ENCODE results near the gene SPTA1.

DNA sequence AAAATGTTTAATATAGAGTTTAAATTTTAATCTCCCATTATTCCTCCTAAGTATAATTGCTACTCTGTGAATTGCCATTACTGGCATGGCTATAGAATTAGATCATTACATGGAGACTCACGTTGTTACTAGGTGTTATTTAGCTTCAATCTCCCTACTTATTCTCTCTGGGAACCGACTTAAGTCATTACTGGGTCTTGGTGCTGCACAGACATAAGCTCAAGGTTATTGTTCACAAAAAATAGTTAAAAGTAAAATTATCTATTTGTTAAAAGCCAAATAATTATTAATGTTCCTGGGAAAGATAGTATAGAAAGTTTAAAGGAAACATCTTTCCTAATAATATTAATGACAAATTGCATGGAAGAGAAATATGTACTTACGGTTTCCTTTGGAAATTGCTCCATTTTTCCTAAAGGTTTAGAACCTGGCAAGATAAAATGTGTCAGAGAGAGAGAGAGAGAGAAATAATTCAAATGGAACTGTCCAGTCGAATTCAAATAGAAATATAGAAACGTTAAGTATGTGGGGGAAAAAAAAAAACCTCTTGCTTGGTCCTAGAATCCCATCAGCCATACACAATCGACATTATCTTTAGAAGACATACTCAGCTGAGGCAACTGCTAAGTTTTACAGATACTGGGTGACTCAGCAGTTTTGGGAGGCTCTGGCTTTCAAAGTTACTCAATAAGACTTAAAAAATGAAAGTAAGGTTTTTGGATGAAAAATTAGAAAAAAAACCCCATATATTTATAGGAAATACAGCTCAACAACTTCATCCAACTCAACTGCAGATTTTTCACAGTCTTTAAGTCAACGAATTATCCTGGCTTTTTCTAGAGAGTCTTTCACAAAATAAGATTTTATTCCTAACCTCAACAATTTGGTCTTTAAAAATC lies at the start of gene SPTA1:
- TF ChIP-seq CTCF (conservative IDR thresholded peaks at IDR 0.05; ENCODE audit: low read length) (no peak), EZH2phosphoT487 (IDR thresholded peaks at IDR 0.05; ENCODE audit: borderline replicate concordance) (no peak)
